GM12878 (cell line): Measurements from ENCODE around the gene NUP50. TPM values are rescaled to one million over a fixed set of nuclear protein-coding genes. Genes with fewer than 3 reads are reported as not detected.

ENCODE experiments used
- ATAC-seq: fragments of 200-7000 bp; cut with Tn5 transposase; 3 replicates; pipeline ENCODE4 v1.9.1; 2020; ENCODE audit warnings: mild to moderate bottlenecking, moderate library complexity
- BruUV-seq: library from RNA; stranded (reverse); fragments of 400-500 nt; replicated peaks from 2 replicates; lab custom pipeline; 2021; lab: Mats Ljungman, UMichigan
- CTCF ChIA-PET: fragments of 300-600 bp; sonication (Branson Sonifier 250); formaldehyde crosslinking; extraction: SDS; loops from one replicate; lab custom pipeline; 2021; ENCODE audit warnings: inconsistent platforms; lab: Yijun Ruan, JAX
- POLR2A ChIA-PET: fragments of 350-600 bp; formaldehyde crosslinking; extraction: SDS; loops from one replicate; lab custom pipeline; 2021; ENCODE audit warnings: inconsistent platforms; lab: Charles Lee
- RAD21 ChIA-PET: fragments of 300-600 bp; sonication (Branson Sonifier 250); formaldehyde crosslinking; loops from one replicate; lab custom pipeline; 2023; ENCODE audit warnings: antibody characterized with exemption; ENCODE audit not compliant: unreplicated experiment; lab: Charles Lee
- SMC1A ChIA-PET: fragments of 300-600 bp; sonication (Branson Sonifier 250); formaldehyde crosslinking; loops from one replicate; lab custom pipeline; 2023; ENCODE audit not compliant: unreplicated experiment, uncharacterized antibody; lab: Charles Lee
- DNase-seq: peaks from one replicate; pipeline ENCODE4 v3.0.0-alpha.2; 2011; ENCODE audit warnings: low read depth, low spot score
- FAIRE-seq: peaks from 3 replicates; lab custom pipeline; 2011; peaks lifted over from hg19 to GRCh38; lab: Jason Lieb, UNC
- H2AFZ ChIP-seq: 2 replicates; pipeline ENCODE4 v1.6.0; 2011; ENCODE audit warnings: low read depth, low read length, control low read depth; ENCODE audit not compliant: control insufficient read depth
- H3K27ac ChIP-seq: 2 replicates; pipeline ENCODE4 v1.5.1; 2011; ENCODE audit warnings: control low read depth; ENCODE audit not compliant: control insufficient read depth, insufficient read depth
- H3K27me3 ChIP-seq, 2 experiments: replicated peaks in 1 of 2; 2 replicates each; pipeline versions ENCODE4 v1.6.0 to v1.6.1; 2011; ENCODE audit warnings: low read length in 1 of 2; ENCODE audit not compliant: control insufficient read depth in 2 of 2, insufficient read depth in 2 of 2
- H3K36me3 ChIP-seq, 2 experiments: 2 replicates each; pipeline ENCODE4 v1.5.1; 2011; ENCODE audit warnings: low read length in 1 of 2; ENCODE audit not compliant: control insufficient read depth in 2 of 2, insufficient read depth in 2 of 2
- H3K4me1 ChIP-seq: 2 replicates; pipeline ENCODE4 v1.6.1; 2011; ENCODE audit warnings: mild to moderate bottlenecking, low read length, moderate library complexity, mixed read lengths; ENCODE audit not compliant: control insufficient read depth, insufficient read depth
- H3K4me2 ChIP-seq: 2 replicates; pipeline ENCODE4 v1.6.0; 2011; ENCODE audit warnings: control low read depth; ENCODE audit not compliant: control insufficient read depth, insufficient read depth
- H3K4me3 ChIP-seq: fragments of 200-600 bp; sonication (generic); 2 replicates; pipeline ENCODE4 v1.5.1; 2016
- H3K79me2 ChIP-seq: 2 replicates; pipeline ENCODE4 v1.6.0; 2011; ENCODE audit warnings: low read length; ENCODE audit not compliant: control insufficient read depth, insufficient read depth
- H3K9ac ChIP-seq: 2 replicates; pipeline ENCODE4 v1.8.0; 2011; ENCODE audit warnings: low read length, control low read depth, mixed read lengths; ENCODE audit not compliant: control insufficient read depth, insufficient read depth
- H3K9me3 ChIP-seq: replicated peaks from 3 replicates; pipeline ENCODE4 v1.5.1; 2011; ENCODE audit warnings: mild to moderate bottlenecking, low read length; ENCODE audit not compliant: control insufficient read depth, insufficient read depth
- H4K20me1 ChIP-seq: 2 replicates; pipeline ENCODE4 v1.6.0; 2011; ENCODE audit not compliant: control insufficient read depth, insufficient read depth
- MEF2A ChIP-seq: IDR thresholded peaks from 2 replicates; pipeline ENCODE4 v1.6.1; 2011; ENCODE audit warnings: low read depth, mild to moderate bottlenecking, low read length, moderate library complexity; ENCODE audit not compliant: insufficient read depth
- MEF2B ChIP-seq: fragments of 450-650 bp; IDR thresholded peaks from 2 replicates; pipeline ENCODE4 v1.6.1; 2018; ENCODE audit warnings: mild to moderate bottlenecking, moderate library complexity; ENCODE audit not compliant: partially characterized antibody, poor library complexity, severe bottlenecking
- POLR2A ChIP-seq: IDR thresholded peaks from 2 replicates; pipeline ENCODE4 v1.6.1; 2011; ENCODE audit warnings: low read depth, mild to moderate bottlenecking, low read length
- POU2F2 ChIP-seq: IDR thresholded peaks from 3 replicates; pipeline ENCODE4 v1.6.1; 2011; ENCODE audit warnings: low read depth, mild to moderate bottlenecking, low read length, borderline replicate concordance
- STAT1 ChIP-seq: fragments of 450-650 bp; conservative IDR thresholded peaks from 2 replicates; pipeline ENCODE4 v1.6.1; 2014; ENCODE audit warnings: antibody characterized with exemption, mild to moderate bottlenecking
- WGBS: methylation state at CpG from one replicate; pipeline ENCODE4 v1.1.6; 2016; ENCODE audit warnings: low lambda C conversion rate; ENCODE audit not compliant: insufficient replicate concordance, insufficient coverage; ENCODE audit errors: missing lambda C conversion rate; 5-methylcytosine and 5-hydroxymethylcytosine counted together
- in situ Hi-C: fragments of 300-500 bp; cut with MboI; formaldehyde crosslinking; loops from 9 replicates; pipeline ENCODE4 v1.14.3; 2018; ENCODE audit warnings: mixed read lengths
- intact Hi-C: fragments of 100-400 bp; cut with micrococcal nuclease; formaldehyde crosslinking; loops from one replicate; pipeline ENCODE4 v1.14.2; 2022; ENCODE audit not compliant: unreplicated experiment
- polyA plus RNA-seq, 11 experiments: library from polyadenylated mRNA; depleted of rRNA in 4 of 11; unstranded in 6 of 11; stranded (reverse) in 5 of 11; fragments of >200 nt; fragmentation: Nextera tagmentation in 4 of 11; fragmentation: Illumina TruSeq in 1 of 11; extraction: Ambion mirVana in 4 of 11; extraction: Trizol in 1 of 11; gene quantifications; 1 replicate in 1 of 11; 2 replicates in 10 of 11; pipeline versions ENCODE4 v1.2.1 to v1.2.3, GENCODE V29; 2011 to 2016; ENCODE audit warnings: inconsistent platforms in 2 of 11, missing spikeins in 2 of 11, low read depth in 1 of 11
- total RNA-seq, 4 experiments: library from RNA; depleted of rRNA in 3 of 4; stranded (reverse); fragments of >200 nt in 3 of 4; fragmentation: Illumina TruSeq in 1 of 4; extraction: Trizol in 1 of 4; gene quantifications; 2 replicates each; pipeline versions ENCODE4 v1.2.1 to v1.2.3, GENCODE V29; 2013 to 2021

The NUP50 gene
- total and polyA plus RNA-seq, 10 of the 15 experiments (the other 5 are each of a cell fraction or from before 2014, with no cell fraction given): 36.8 to 125 (median 78.8) TPM

- Histone ChIP-seq H3K27me3 (no peaks in the 10 kb centered on the region), H2AFZ (no peak overlapping the region), H3K4me2 (no peak overlapping the region), H3K36me3 (peaks cover 3 to 9% of the 10 kb centered on the region in 2 experiments; a peak in 2 of 4 replicates), H3K4me1 (peaks cover 21% of the 10 kb centered on the region), H3K9ac (no peak overlapping the region), H3K4me3 (no peak overlapping the region), H3K27ac (no peak overlapping the region), H3K9me3 (no peaks in the 10 kb centered on the region), H4K20me1 (no peaks in the 10 kb centered on the region), H3K79me2 (peaks cover 48% of the 10 kb centered on the region)
- RAD21 ChIA-PET: no interaction called here
- SMC1A ChIA-PET: no interaction called here
- TF ChIP-seq STAT1: no peak
- TF ChIP-seq MEF2A: no peak
- TF ChIP-seq POLR2A: peak; percentile 43; the same call in 1 of the 2 replicates
- POLR2A ChIA-PET: interaction anchor here (0.7 kb wide), 1 partner anchor 50 kb away, joined by 7 read pairs; no protein-coding TSS in a partner anchor
- in situ Hi-C loops (no loop called here), intact Hi-C loops (no loop called here)
- no peak for FAIRE-seq
- BruUV-seq: no TSS peak
- CTCF ChIA-PET: interaction anchor here (0.6 kb wide), 1 partner anchor 1312 kb away, joined by 3 read pairs; no protein-coding TSS in a partner anchor
- no peak for ATAC-seq
- no peak for DNase-seq
- WGBS: 97% methylated on average over 15 of the region's 16 CpGs
Observed at GRCh38 chr22:45230026-45230721, 66.4 kb downstream of the NUP50 start.

- peaks cover 59% of the 10 kb centered on the region for H3K79me2 ChIP-seq
- SMC1A ChIA-PET: no interaction called here
- no peak overlapping the region for H3K4me2 ChIP-seq
Observed at GRCh38 chr22:45231293-45231692, 67.6 kb downstream of the NUP50 start.

More at GRCh38 chr22:45231293-45231692, 67.6 kb downstream of the NUP50 start:
- H3K4me3 ChIP-seq: no peak overlapping the region
- CTCF ChIA-PET: no interaction called here
- FAIRE-seq (no peak), DNase-seq (no peak)
- intact Hi-C loops: no loop called here
- TF ChIP-seq MEF2B (peak; percentile 59), POU2F2 (no peak)
- TF ChIP-seq, all 136 proteins: peak for 1
- no peak for ATAC-seq
- H3K4me1 ChIP-seq: peaks cover 31% of the 10 kb centered on the region
- POLR2A ChIA-PET: no interaction called here
- BruUV-seq: no TSS peak
- 98% methylated on average over 2 of the region's 2 CpGs for WGBS
- no peak overlapping the region for H3K9ac ChIP-seq
- in situ Hi-C loops: no loop called here
- no peaks in the 10 kb centered on the region for H4K20me1 ChIP-seq
- H3K27me3 ChIP-seq: no peaks in the 10 kb centered on the region
- no peak overlapping the region for H2AFZ ChIP-seq
- H3K36me3 ChIP-seq: peaks cover 3 to 9% of the 10 kb centered on the region in 2 experiments; a peak in 2 of 4 replicates
- H3K27ac ChIP-seq: peak overlapping the region; percentile 14
- H3K9me3 ChIP-seq: no peaks in the 10 kb centered on the region
- RAD21 ChIA-PET: no interaction called here
